Bronchial epithelial cell (primary cell): Measurements from ENCODE around the gene MRE11. TPM values are rescaled to one million over a fixed set of nuclear protein-coding genes. Genes with fewer than 3 reads are reported as not detected.

Experiments
- DNase-seq: peaks from one replicate; pipeline ENCODE4 v3.0.0-alpha.2; 2010; ENCODE audit warnings: low read depth
- FAIRE-seq: peaks from 2 replicates; lab custom pipeline; 2011; peaks lifted over from hg19 to GRCh38; lab: Jason Lieb, UNC
- H3K27me3 ChIP-seq: 2 replicates; pipeline ENCODE4 v1.5.1; 2011; ENCODE audit warnings: low read length; ENCODE audit not compliant: control insufficient read depth, insufficient read depth
- H3K36me3 ChIP-seq: 2 replicates; pipeline ENCODE4 v1.5.1; 2011; ENCODE audit warnings: low read length; ENCODE audit not compliant: control insufficient read depth, insufficient read depth
- H3K4me3 ChIP-seq: 2 replicates; pipeline ENCODE4 v1.5.1; 2011; ENCODE audit warnings: mild to moderate bottlenecking, low read depth, low read length, control low read depth
- CTCF ChIP-seq: IDR thresholded peaks from 2 replicates; pipeline ENCODE4 v1.5.1; 2011; ENCODE audit warnings: mild to moderate bottlenecking, moderate library complexity, low read length, control low read depth, inconsistent platforms; ENCODE audit not compliant: insufficient read depth, severe bottlenecking
- total RNA-seq: library from RNA; depleted of rRNA; stranded (reverse); fragments of >200 nt; gene quantifications from 2 replicates; pipeline ENCODE4 v1.2.1, GENCODE V29; 2014

MRE11 gene
- total RNA-seq, 1 donor from 2014 or later = 9.7 TPM

- Histone ChIP-seq H3K36me3 (peaks cover 1% of the 10 kb centered on the region), H3K27me3 (no peaks in the 10 kb centered on the region), H3K4me3 (no peak overlapping the region)
- TF ChIP-seq CTCF = no peak
- no peak for DNase-seq
- FAIRE-seq = no peak
Observed at GRCh38 chr11:94472916-94473799, 20.5 kb downstream of the MRE11 start.

- DNase-seq (no peak), FAIRE-seq (no peak)
- H3K4me3 ChIP-seq = no peak overlapping the region
- H3K27me3 ChIP-seq = no peaks in the 10 kb centered on the region
- peaks cover 1% of the 10 kb centered on the region for H3K36me3 ChIP-seq
- no peak for TF ChIP-seq CTCF
Observed at GRCh38 chr11:94469416-94469815, 24.2 kb downstream of the MRE11 start.

GRCh38 chr11:94459576-94459975 lies 34.1 kb downstream of the MRE11 start:
- FAIRE-seq = no peak
- no peak for DNase-seq
- Histone ChIP-seq H3K4me3 (no peak overlapping the region), H3K36me3 (no peaks in the 10 kb centered on the region), H3K27me3 (no peaks in the 10 kb centered on the region)
- TF ChIP-seq CTCF = no peak

GRCh38 chr11:94457118-94458029 lies 36.3 kb downstream of the MRE11 start:
- no peak overlapping the region for H3K4me3 ChIP-seq
- H3K27me3 ChIP-seq = no peaks in the 10 kb centered on the region
- FAIRE-seq (no peak), DNase-seq (peak; percentile 52)
- TF ChIP-seq CTCF = no peak
- no peaks in the 10 kb centered on the region for H3K36me3 ChIP-seq

- TF ChIP-seq CTCF = no peak
- FAIRE-seq = no peak
Observed at GRCh38 chr11:94455861-94456260, 37.8 kb downstream of the MRE11 start.

More at GRCh38 chr11:94455861-94456260, 37.8 kb downstream of the MRE11 start:
- Histone ChIP-seq H3K4me3 (no peak overlapping the region), H3K36me3 (no peaks in the 10 kb centered on the region), H3K27me3 (no peaks in the 10 kb centered on the region)
- DNase-seq = peak; percentile 91
